ENCODE results near the gene CAB39.
"Not testable (repeated sequence)": the region's sequence is repeated elsewhere in the genome, so short reads cannot be mapped to it uniquely, and the experiment has no call there.

The CAB39 gene

GRCh38 chr2:230715201-230715600, 2.6 kb downstream of the CAB39 start:
- DNase-seq (ENCODE audit: low spot score) = no peak

- DNase-seq (ENCODE audit: low spot score) = no peak
Observed at GRCh38 chr2:230716588-230716987, 3.9 kb downstream of the CAB39 start.

GRCh38 chr2:230717600-230717999, 5.0 kb downstream of the CAB39 start:
- DNase-seq (ENCODE audit: low spot score) = no peak

GRCh38 chr2:230719340-230719739, 6.7 kb downstream of the CAB39 start:
- DNase-seq (ENCODE audit: low spot score) = no peak

- peak; percentile 35 for DNase-seq (ENCODE audit: low spot score)
Observed at GRCh38 chr2:230721712-230722111, 9.1 kb downstream of the CAB39 start.

- no peak for DNase-seq (ENCODE audit: low spot score)
Observed at GRCh38 chr2:230722207-230722885, 9.7 kb downstream of the CAB39 start.

GRCh38 chr2:230723363-230723762, 10.7 kb downstream of the CAB39 start:
- peak; percentile 75 for DNase-seq (ENCODE audit: low spot score)

- not testable (repeated sequence) for DNase-seq (ENCODE audit: low spot score)
Observed at GRCh38 chr2:230724957-230725356, 12.3 kb downstream of the CAB39 start.

GRCh38 chr2:230731512-230731911, 18.9 kb downstream of the CAB39 start:
- DNase-seq (ENCODE audit: low spot score) = no peak

GRCh38 chr2:230732914-230733401, 20.3 kb downstream of the CAB39 start:
- no peak for DNase-seq (ENCODE audit: low spot score)

- no peak for DNase-seq (ENCODE audit: low spot score)
Observed at GRCh38 chr2:230734247-230735175, 21.9 kb downstream of the CAB39 start.

GRCh38 chr2:230735884-230736283, 23.2 kb downstream of the CAB39 start:
- DNase-seq (ENCODE audit: low spot score) = no peak

GRCh38 chr2:230737300-230737699, 24.7 kb downstream of the CAB39 start:
- DNase-seq (ENCODE audit: low spot score) = no peak

- no peak for DNase-seq (ENCODE audit: low spot score)
Observed at GRCh38 chr2:230737791-230738226, 25.2 kb downstream of the CAB39 start.

GRCh38 chr2:230738391-230738811, 25.8 kb downstream of the CAB39 start:
- DNase-seq (ENCODE audit: low spot score) = no peak

- DNase-seq (ENCODE audit: low spot score) = no peak
Observed at GRCh38 chr2:230738924-230739323, 26.3 kb downstream of the CAB39 start.

GRCh38 chr2:230739961-230740360, 27.3 kb downstream of the CAB39 start:
- DNase-seq (ENCODE audit: low spot score) = no peak

GRCh38 chr2:230742781-230743180, 30.1 kb downstream of the CAB39 start:
- no peak for DNase-seq (ENCODE audit: low spot score)

- DNase-seq (ENCODE audit: low spot score) = no peak
Observed at GRCh38 chr2:230746213-230746612, 33.6 kb downstream of the CAB39 start.

GRCh38 chr2:230748087-230748486, 35.4 kb downstream of the CAB39 start:
- DNase-seq (ENCODE audit: low spot score) = no peak

GRCh38 chr2:230749111-230749510, 36.5 kb downstream of the CAB39 start:
- DNase-seq (ENCODE audit: low spot score) = no peak

- DNase-seq (ENCODE audit: low spot score) = peak; percentile 52
Observed at GRCh38 chr2:230751062-230751461, 38.4 kb downstream of the CAB39 start.

- DNase-seq (ENCODE audit: low spot score) = no peak
Observed at GRCh38 chr2:230754200-230754599, 41.6 kb downstream of the CAB39 start.
